ENCODE data around the gene CPSF3. TPM values are rescaled to one million over a fixed set of nuclear protein-coding genes. Genes with fewer than 3 reads are reported as not detected.
A peak's percentile ranks its signal among the peaks of the same experiment; 100 is the strongest.

The CPSF3 gene
- total and polyA plus RNA-seq, 2 donors from 2014 or later: 27.3 to 27.5 TPM

DNA sequence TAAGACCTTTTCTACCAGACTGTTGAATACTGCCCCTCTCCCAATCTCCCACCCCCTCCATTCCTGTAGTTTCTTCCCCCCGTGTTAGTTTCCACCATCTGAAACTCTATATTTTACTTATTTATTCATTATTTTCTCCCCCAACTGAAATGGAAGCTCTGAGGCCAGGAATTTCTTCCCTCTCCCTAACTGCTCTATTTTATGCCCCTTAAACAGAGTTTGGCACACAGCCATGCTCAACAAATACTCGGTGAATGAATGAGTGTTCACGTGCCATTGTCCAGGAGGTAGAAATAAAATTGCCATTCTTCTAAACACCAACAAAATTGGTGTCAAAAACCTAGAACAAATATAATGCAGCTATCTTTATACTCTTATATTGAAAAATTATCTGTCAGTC lies 5.7 kb upstream of the CPSF3 start:
- Histone ChIP-seq H3K36me3 (ENCODE audit: control insufficient read depth in 2 of 3, insufficient read depth in 3 of 3, low read length in 3 of 3) (peaks cover 0 to 8% (median 0%) of the 10 kb centered on the region in 3 donors), H3K27ac (ENCODE audit: low read depth in 2 of 2, low read length in 2 of 2) (no peak overlapping the region), H3K4me1 (ENCODE audit: control insufficient read depth in 2 of 3, insufficient read depth in 2 of 3, low read depth in 1 of 3, low read length in 3 of 3) (peaks cover 0 to 11% (median 0%) of the 10 kb centered on the region in 3 donors), H3K4me3 (ENCODE audit: low read length in 3 of 3) (no peak overlapping the region), H3K27me3 (ENCODE audit: control insufficient read depth, insufficient read depth, low read length) (no peaks in the 10 kb centered on the region), H3K9ac (ENCODE audit: low read length in 3 of 3) (no peak overlapping the region), H3K9me3 (ENCODE audit: control insufficient read depth in 2 of 3, insufficient read depth in 1 of 3, low read length in 3 of 3) (no peaks in the 10 kb centered on the region)
- DNase-seq (peak in 2 of 5 donors; percentile 43 to 59), FAIRE-seq (no peak)
- TF ChIP-seq, protein P1, sequence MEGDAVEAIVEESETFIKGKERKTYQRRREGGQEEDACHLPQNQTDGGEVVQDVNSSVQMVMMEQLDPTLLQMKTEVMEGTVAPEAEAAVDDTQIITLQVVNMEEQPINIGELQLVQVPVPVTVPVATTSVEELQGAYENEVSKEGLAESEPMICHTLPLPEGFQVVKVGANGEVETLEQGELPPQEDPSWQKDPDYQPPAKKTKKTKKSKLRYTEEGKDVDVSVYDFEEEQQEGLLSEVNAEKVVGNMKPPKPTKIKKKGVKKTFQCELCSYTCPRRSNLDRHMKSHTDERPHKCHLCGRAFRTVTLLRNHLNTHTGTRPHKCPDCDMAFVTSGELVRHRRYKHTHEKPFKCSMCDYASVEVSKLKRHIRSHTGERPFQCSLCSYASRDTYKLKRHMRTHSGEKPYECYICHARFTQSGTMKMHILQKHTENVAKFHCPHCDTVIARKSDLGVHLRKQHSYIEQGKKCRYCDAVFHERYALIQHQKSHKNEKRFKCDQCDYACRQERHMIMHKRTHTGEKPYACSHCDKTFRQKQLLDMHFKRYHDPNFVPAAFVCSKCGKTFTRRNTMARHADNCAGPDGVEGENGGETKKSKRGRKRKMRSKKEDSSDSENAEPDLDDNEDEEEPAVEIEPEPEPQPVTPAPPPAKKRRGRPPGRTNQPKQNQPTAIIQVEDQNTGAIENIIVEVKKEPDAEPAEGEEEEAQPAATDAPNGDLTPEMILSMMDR (IDR thresholded peaks at IDR 0.05; ENCODE audit: borderline replicate concordance, extremely low read depth, insufficient read depth): no peak
- intact Hi-C loops (cut with DNase I): no loop called here

DNA sequence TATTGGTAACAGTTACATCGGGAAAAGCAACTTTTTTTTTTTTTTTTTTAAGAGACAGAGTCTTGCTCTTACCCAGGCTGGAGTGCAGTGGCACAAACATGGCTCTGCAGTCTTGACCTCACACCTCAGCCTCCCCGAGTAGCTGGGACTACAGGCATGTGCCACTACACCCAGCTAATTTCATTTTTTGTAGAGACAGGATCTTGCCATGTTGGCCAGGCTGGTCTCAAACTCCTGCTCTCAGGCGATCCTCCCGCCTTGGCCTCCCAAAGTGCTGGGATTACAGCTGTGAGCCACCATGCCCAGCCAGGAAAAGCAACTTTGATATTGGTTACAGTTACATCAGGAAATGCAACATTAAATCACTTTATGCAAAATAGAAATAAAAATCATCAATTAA lies 4.7 kb upstream of the CPSF3 start:
- Histone ChIP-seq H3K27ac (ENCODE audit: low read depth in 2 of 2, low read length in 2 of 2) (no peak overlapping the region), H3K9me3 (ENCODE audit: control insufficient read depth in 2 of 3, insufficient read depth in 1 of 3, low read length in 3 of 3) (no peaks in the 10 kb centered on the region), H3K4me1 (ENCODE audit: control insufficient read depth in 2 of 3, insufficient read depth in 2 of 3, low read depth in 1 of 3, low read length in 3 of 3) (peaks cover 0 to 11% (median 0%) of the 10 kb centered on the region in 3 donors), H3K4me3 (ENCODE audit: low read length in 3 of 3) (no peak overlapping the region), H3K36me3 (ENCODE audit: control insufficient read depth in 2 of 3, insufficient read depth in 3 of 3, low read length in 3 of 3) (peaks cover 0 to 7% (median 0%) of the 10 kb centered on the region in 3 donors), H3K27me3 (ENCODE audit: control insufficient read depth, insufficient read depth, low read length) (no peaks in the 10 kb centered on the region), H3K9ac (ENCODE audit: low read length in 3 of 3) (no peak overlapping the region)
- FAIRE-seq (no peak), DNase-seq (no peak)
- intact Hi-C loops (cut with DNase I): no loop called here
- TF ChIP-seq, protein P1 (IDR thresholded peaks at IDR 0.05; ENCODE audit: borderline replicate concordance, extremely low read depth, insufficient read depth): no peak

DNA sequence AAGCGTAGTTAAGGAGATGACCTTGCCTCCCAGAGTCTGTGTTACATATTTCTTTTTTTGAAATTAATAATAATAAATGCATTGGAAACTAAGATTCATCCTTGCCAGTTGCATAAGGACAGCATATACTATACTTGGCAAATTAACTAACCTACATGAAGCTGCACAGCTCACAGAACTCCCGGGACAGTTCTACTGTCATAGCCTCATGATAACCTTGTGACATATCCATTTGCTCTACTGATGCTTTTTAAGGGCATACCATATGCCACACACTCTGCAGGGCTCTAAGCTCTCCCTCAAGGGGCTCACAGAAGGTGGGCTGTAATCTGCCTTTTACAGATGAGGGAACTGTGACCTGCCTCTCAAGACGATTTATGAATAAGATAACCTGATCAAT lies 3.9 kb upstream of the CPSF3 start:
- H3K9me3 ChIP-seq (ENCODE audit: control insufficient read depth in 2 of 3, insufficient read depth in 1 of 3, low read length in 3 of 3): no peaks in the 10 kb centered on the region
- H3K36me3 ChIP-seq (ENCODE audit: control insufficient read depth in 2 of 3, insufficient read depth in 3 of 3, low read length in 3 of 3): peaks cover 0 to 3% (median 0%) of the 10 kb centered on the region in 3 donors
- FAIRE-seq: no peak
- intact Hi-C loops (cut with DNase I): no loop called here
- H3K4me1 ChIP-seq (ENCODE audit: control insufficient read depth in 2 of 3, insufficient read depth in 2 of 3, low read depth in 1 of 3, low read length in 3 of 3): peaks cover 2 to 16% (median 3%) of the 10 kb centered on the region in 3 donors
- H3K4me3 ChIP-seq (ENCODE audit: low read length in 3 of 3): no peak overlapping the region
- TF ChIP-seq, protein P1 (IDR thresholded peaks at IDR 0.05; ENCODE audit: borderline replicate concordance, extremely low read depth, insufficient read depth): no peak
- no peak overlapping the region for H3K9ac ChIP-seq (ENCODE audit: low read length in 3 of 3)
- no peaks in the 10 kb centered on the region for H3K27me3 ChIP-seq (ENCODE audit: control insufficient read depth, insufficient read depth, low read length)
- no peak for DNase-seq
- H3K27ac ChIP-seq (ENCODE audit: low read depth in 2 of 2, low read length in 2 of 2): no peak overlapping the region

DNA sequence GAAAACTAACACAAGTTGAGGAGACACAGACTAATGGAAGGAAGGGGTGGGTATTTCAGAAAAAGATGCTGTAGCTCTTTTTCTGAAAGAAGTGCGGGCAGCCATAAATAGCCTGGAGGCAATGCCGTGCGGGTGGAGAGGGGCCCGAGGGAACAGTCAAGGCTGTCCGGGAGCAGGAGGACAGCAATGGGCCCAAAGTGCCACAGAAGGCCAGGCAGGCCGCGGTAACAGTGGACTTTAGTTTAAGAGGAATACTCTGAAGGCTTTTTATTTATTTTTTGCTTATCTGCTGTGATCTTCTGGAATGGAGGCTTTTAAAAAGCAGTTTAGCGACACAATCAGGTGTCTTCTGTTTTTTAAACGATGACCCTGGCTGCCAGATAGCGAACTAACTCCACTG lies 3.0 kb upstream of the CPSF3 start:
- FAIRE-seq (no peak), DNase-seq (no peak)
- peaks cover 0 to 3% (median 0%) of the 10 kb centered on the region in 3 donors for H3K36me3 ChIP-seq (ENCODE audit: control insufficient read depth in 2 of 3, insufficient read depth in 3 of 3, low read length in 3 of 3)
- H3K27me3 ChIP-seq (ENCODE audit: control insufficient read depth, insufficient read depth, low read length): no peaks in the 10 kb centered on the region
- H3K4me1 ChIP-seq (ENCODE audit: control insufficient read depth in 2 of 3, insufficient read depth in 2 of 3, low read depth in 1 of 3, low read length in 3 of 3): peaks cover 3 to 21% (median 3%) of the 10 kb centered on the region in 3 donors
- TF ChIP-seq, protein P1 (IDR thresholded peaks at IDR 0.05; ENCODE audit: borderline replicate concordance, extremely low read depth, insufficient read depth): no peak
- intact Hi-C loops (cut with DNase I): no loop called here
- no peak overlapping the region for H3K4me3 ChIP-seq (ENCODE audit: low read length in 3 of 3)
- no peak overlapping the region for H3K27ac ChIP-seq (ENCODE audit: low read depth in 2 of 2, low read length in 2 of 2)
- H3K9me3 ChIP-seq (ENCODE audit: control insufficient read depth in 2 of 3, insufficient read depth in 1 of 3, low read length in 3 of 3): no peaks in the 10 kb centered on the region
- no peak overlapping the region for H3K9ac ChIP-seq (ENCODE audit: low read length in 3 of 3)
